ENCODE measurements around the gene HRG. TPM values are rescaled to one million over a fixed set of nuclear protein-coding genes. Genes with fewer than 3 reads are reported as not detected.

The HRG gene
- total RNA-seq, 1 donor from 2014 or later, result not detected

GRCh38 chr3:186640929-186641328 is 24.9 kb upstream of the HRG start:
- peaks cover 10% of the 10 kb centered on the region for H3K4me1 Mint-ChIP-seq (ENCODE audit: low read depth, unreplicated experiment)
- no peak overlapping the region for H3K4me3 Mint-ChIP-seq (ENCODE audit: unreplicated experiment)
- H3K9me3 Mint-ChIP-seq (ENCODE audit: unreplicated experiment), result no peaks in the 10 kb centered on the region
- Histone ChIP-seq H3K36me3 (ENCODE audit: insufficient read depth, low read length) (no peaks in the 10 kb centered on the region), H2AFZ (ENCODE audit: low read depth, low read length) (no peak overlapping the region), H3K4me3 (ENCODE audit: insufficient read depth, low read depth, low read length) (no peak overlapping the region), H3K4me2 (ENCODE audit: low read length) (peak overlapping the region; percentile 53), H3K79me2 (ENCODE audit: insufficient read depth, low read length) (no peaks in the 10 kb centered on the region), H3K9ac (ENCODE audit: low read length) (no peak overlapping the region), H3K4me1 (ENCODE audit: insufficient read depth, low read length) (peaks cover 6% of the 10 kb centered on the region), H4K20me1 (ENCODE audit: insufficient read depth, low read length) (no peaks in the 10 kb centered on the region), H3K9me3 (ENCODE audit: insufficient read depth, low read depth, low read length) (no peaks in the 10 kb centered on the region), H3K27ac (ENCODE audit: low read depth, low read length) (no peak overlapping the region), H3K27me3 (ENCODE audit: insufficient read depth, low read length) (no peaks in the 10 kb centered on the region)
- no peak overlapping the region for H3K27ac Mint-ChIP-seq (ENCODE audit: unreplicated experiment)
- no peaks in the 10 kb centered on the region for H3K36me3 Mint-ChIP-seq (ENCODE audit: low read depth, unreplicated experiment)
- TF ChIP-seq EZH2 (IDR thresholded peaks at IDR 0.05; ENCODE audit: insufficient read depth, low read length), result no peak
- no peak for TF ChIP-seq CTCF (IDR thresholded peaks at IDR 0.05; ENCODE audit: insufficient read depth, low read depth, low read length)
- peaks cover 8% of the 10 kb centered on the region for H3K27me3 Mint-ChIP-seq (ENCODE audit: low read depth, unreplicated experiment)
- DNase-seq (ENCODE audit: low read depth), result no peak
- FAIRE-seq, result no peak

- DNase-seq (ENCODE audit: low read depth) (no peak), FAIRE-seq (no peak)
- H4K20me1 ChIP-seq (ENCODE audit: insufficient read depth, low read length), result no peaks in the 10 kb centered on the region
- peaks cover 10% of the 10 kb centered on the region for H3K4me1 Mint-ChIP-seq (ENCODE audit: low read depth, unreplicated experiment)
- no peak overlapping the region for H3K27ac ChIP-seq (ENCODE audit: low read depth, low read length)
- H3K4me3 Mint-ChIP-seq (ENCODE audit: unreplicated experiment), result no peak overlapping the region
- H3K36me3 Mint-ChIP-seq (ENCODE audit: low read depth, unreplicated experiment), result no peaks in the 10 kb centered on the region
- peaks cover 3% of the 10 kb centered on the region for H3K27me3 Mint-ChIP-seq (ENCODE audit: low read depth, unreplicated experiment)
- H3K4me1 ChIP-seq (ENCODE audit: insufficient read depth, low read length), result peaks cover 6% of the 10 kb centered on the region
- no peaks in the 10 kb centered on the region for H3K9me3 Mint-ChIP-seq (ENCODE audit: unreplicated experiment)
- H3K27me3 ChIP-seq (ENCODE audit: insufficient read depth, low read length), result no peaks in the 10 kb centered on the region
- no peak overlapping the region for H3K27ac Mint-ChIP-seq (ENCODE audit: unreplicated experiment)
- no peaks in the 10 kb centered on the region for H3K79me2 ChIP-seq (ENCODE audit: insufficient read depth, low read length)
- no peaks in the 10 kb centered on the region for H3K36me3 ChIP-seq (ENCODE audit: insufficient read depth, low read length)
- H3K4me2 ChIP-seq (ENCODE audit: low read length), result no peak overlapping the region
- H3K9me3 ChIP-seq (ENCODE audit: insufficient read depth, low read depth, low read length), result no peaks in the 10 kb centered on the region
- H2AFZ ChIP-seq (ENCODE audit: low read depth, low read length), result no peak overlapping the region
- H3K4me3 ChIP-seq (ENCODE audit: insufficient read depth, low read depth, low read length), result no peak overlapping the region
- no peak for TF ChIP-seq CTCF (IDR thresholded peaks at IDR 0.05; ENCODE audit: insufficient read depth, low read depth, low read length)
- no peak for TF ChIP-seq EZH2 (IDR thresholded peaks at IDR 0.05; ENCODE audit: insufficient read depth, low read length)
- H3K9ac ChIP-seq (ENCODE audit: low read length), result no peak overlapping the region
These were observed 23.8 kb upstream of the HRG start for GRCh38 chr3:186642014-186642413.

- no peaks in the 10 kb centered on the region for H3K9me3 ChIP-seq (ENCODE audit: insufficient read depth, low read depth, low read length)
- H3K36me3 Mint-ChIP-seq (ENCODE audit: low read depth, unreplicated experiment), result no peaks in the 10 kb centered on the region
- FAIRE-seq (no peak), DNase-seq (ENCODE audit: low read depth) (no peak)
- H3K27me3 ChIP-seq (ENCODE audit: insufficient read depth, low read length), result no peaks in the 10 kb centered on the region
- H4K20me1 ChIP-seq (ENCODE audit: insufficient read depth, low read length), result no peaks in the 10 kb centered on the region
- no peaks in the 10 kb centered on the region for H3K9me3 Mint-ChIP-seq (ENCODE audit: unreplicated experiment)
- TF ChIP-seq CTCF (IDR thresholded peaks at IDR 0.05; ENCODE audit: insufficient read depth, low read depth, low read length) (no peak), EZH2 (IDR thresholded peaks at IDR 0.05; ENCODE audit: insufficient read depth, low read length) (no peak)
- H3K27ac ChIP-seq (ENCODE audit: low read depth, low read length), result no peak overlapping the region
- no peaks in the 10 kb centered on the region for H3K27me3 Mint-ChIP-seq (ENCODE audit: low read depth, unreplicated experiment)
- peaks cover 6% of the 10 kb centered on the region for H3K4me1 ChIP-seq (ENCODE audit: insufficient read depth, low read length)
- H3K4me2 ChIP-seq (ENCODE audit: low read length), result no peak overlapping the region
- no peaks in the 10 kb centered on the region for H3K36me3 ChIP-seq (ENCODE audit: insufficient read depth, low read length)
- H2AFZ ChIP-seq (ENCODE audit: low read depth, low read length), result no peak overlapping the region
- H3K9ac ChIP-seq (ENCODE audit: low read length), result no peak overlapping the region
- H3K4me3 ChIP-seq (ENCODE audit: insufficient read depth, low read depth, low read length), result no peak overlapping the region
- no peak overlapping the region for H3K27ac Mint-ChIP-seq (ENCODE audit: unreplicated experiment)
- no peak overlapping the region for H3K4me3 Mint-ChIP-seq (ENCODE audit: unreplicated experiment)
- peaks cover 10% of the 10 kb centered on the region for H3K4me1 Mint-ChIP-seq (ENCODE audit: low read depth, unreplicated experiment)
- H3K79me2 ChIP-seq (ENCODE audit: insufficient read depth, low read length), result no peaks in the 10 kb centered on the region
These were observed 22.3 kb upstream of the HRG start for GRCh38 chr3:186643493-186643892.
